Tibial artery (tissue), 4 donors: ENCODE measurements around the gene CBLC.
"Not testable (repeated sequence)": the region's sequence is repeated elsewhere in the genome, so short reads cannot be mapped to it uniquely, and the experiment has no call there.

ENCODE experiments used
- DNase-seq, 2 donors: peaks; one replicate each; pipeline ENCODE4 v3.0.0-alpha.2; 2019
- H3K27ac ChIP-seq, 2 donors: fragments of 200-600 bp; sonication (generic) in 1 of 2; 1 replicate in 1 of 2; 2 replicates in 1 of 2; pipeline ENCODE4 v1.5.1; 2018 to 2019; ENCODE audit warnings: mild to moderate bottlenecking in 1 of 2
- H3K27me3 ChIP-seq, 2 donors: fragments of 200-600 bp; sonication (generic) in 1 of 2; one replicate each; pipeline versions ENCODE4 v1.5.1 to v1.6.0; 2016 to 2019
- H3K36me3 ChIP-seq, 3 donors: fragments of 200-600 bp; sonication (generic) in 2 of 3; one replicate each; pipeline ENCODE4 v1.5.1; 2016 to 2019; ENCODE audit warnings: mild to moderate bottlenecking in 2 of 3
- H3K4me1 ChIP-seq, 4 donors: fragments of 200-600 bp; sonication (generic) in 2 of 4; 1 replicate in 3 of 4; 2 replicates in 1 of 4; pipeline ENCODE4 v1.5.1; 2016 to 2019
- H3K4me3 ChIP-seq, 2 donors: fragments of 200-600 bp; sonication (generic) in 1 of 2; 1 replicate in 1 of 2; 2 replicates in 1 of 2; pipeline ENCODE4 v1.5.1; 2018 to 2019; ENCODE audit warnings: mild to moderate bottlenecking in 2 of 2
- H3K9me3 ChIP-seq, 3 donors: fragments of 200-600 bp; sonication (generic) in 1 of 3; one replicate each; pipeline ENCODE4 v1.5.1; 2016 to 2019
- intact Hi-C: fragments of 100-400 bp; cut with DNase I; formaldehyde crosslinking; loops from one replicate; pipeline ENCODE4 v1.15.0; 2023; ENCODE audit warnings: low total_unique reads
- TF ChIP-seq, protein P1 (sequence below), 2 experiments: fragments of 200-600 bp in 1 of 2; fragments of 450-650 bp in 1 of 2; IDR thresholded peaks; one replicate each; pipeline ENCODE4 v1.5.1; 2017 to 2019; ENCODE audit warnings: antibody characterized with exemption in 2 of 2, mild to moderate bottlenecking in 1 of 2, moderate library complexity in 1 of 2

The CBLC gene

DNA sequence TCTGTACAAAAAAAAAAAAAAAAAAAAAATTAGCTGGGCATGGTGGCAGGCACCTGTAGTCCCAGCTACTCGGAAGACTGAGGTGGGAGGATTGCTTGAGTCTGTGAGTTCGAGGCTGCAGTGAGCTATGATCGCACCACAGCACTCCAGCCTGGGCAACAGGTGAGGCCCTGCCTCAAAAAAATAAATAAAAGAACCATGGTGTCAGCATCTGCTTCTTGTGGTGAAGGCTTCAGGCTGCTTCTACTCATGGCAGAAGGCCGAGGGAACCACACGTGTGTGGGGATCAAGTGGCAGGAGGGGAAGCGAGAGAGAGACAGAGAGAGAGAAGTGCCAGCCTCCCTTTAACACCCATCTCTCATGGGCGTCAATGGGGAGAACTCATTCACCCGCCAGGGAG is 15.7 kb upstream of the CBLC start:
- Histone ChIP-seq H3K4me1 (peaks cover 4 to 18% (median 10%) of the 10 kb centered on the region in 4 donors), H3K4me3 (no peak overlapping the region), H3K27ac (no peak overlapping the region), H3K27me3 (no peaks in the 10 kb centered on the region), H3K9me3 (no peaks in the 10 kb centered on the region), H3K36me3 (peaks cover 6 to 42% (median 23%) of the 10 kb centered on the region in 3 donors)
- intact Hi-C loops, result no loop called here
- no peak for DNase-seq
- TF ChIP-seq, protein P1, sequence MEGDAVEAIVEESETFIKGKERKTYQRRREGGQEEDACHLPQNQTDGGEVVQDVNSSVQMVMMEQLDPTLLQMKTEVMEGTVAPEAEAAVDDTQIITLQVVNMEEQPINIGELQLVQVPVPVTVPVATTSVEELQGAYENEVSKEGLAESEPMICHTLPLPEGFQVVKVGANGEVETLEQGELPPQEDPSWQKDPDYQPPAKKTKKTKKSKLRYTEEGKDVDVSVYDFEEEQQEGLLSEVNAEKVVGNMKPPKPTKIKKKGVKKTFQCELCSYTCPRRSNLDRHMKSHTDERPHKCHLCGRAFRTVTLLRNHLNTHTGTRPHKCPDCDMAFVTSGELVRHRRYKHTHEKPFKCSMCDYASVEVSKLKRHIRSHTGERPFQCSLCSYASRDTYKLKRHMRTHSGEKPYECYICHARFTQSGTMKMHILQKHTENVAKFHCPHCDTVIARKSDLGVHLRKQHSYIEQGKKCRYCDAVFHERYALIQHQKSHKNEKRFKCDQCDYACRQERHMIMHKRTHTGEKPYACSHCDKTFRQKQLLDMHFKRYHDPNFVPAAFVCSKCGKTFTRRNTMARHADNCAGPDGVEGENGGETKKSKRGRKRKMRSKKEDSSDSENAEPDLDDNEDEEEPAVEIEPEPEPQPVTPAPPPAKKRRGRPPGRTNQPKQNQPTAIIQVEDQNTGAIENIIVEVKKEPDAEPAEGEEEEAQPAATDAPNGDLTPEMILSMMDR (IDR thresholded peaks at IDR 0.05), result no peak

DNA sequence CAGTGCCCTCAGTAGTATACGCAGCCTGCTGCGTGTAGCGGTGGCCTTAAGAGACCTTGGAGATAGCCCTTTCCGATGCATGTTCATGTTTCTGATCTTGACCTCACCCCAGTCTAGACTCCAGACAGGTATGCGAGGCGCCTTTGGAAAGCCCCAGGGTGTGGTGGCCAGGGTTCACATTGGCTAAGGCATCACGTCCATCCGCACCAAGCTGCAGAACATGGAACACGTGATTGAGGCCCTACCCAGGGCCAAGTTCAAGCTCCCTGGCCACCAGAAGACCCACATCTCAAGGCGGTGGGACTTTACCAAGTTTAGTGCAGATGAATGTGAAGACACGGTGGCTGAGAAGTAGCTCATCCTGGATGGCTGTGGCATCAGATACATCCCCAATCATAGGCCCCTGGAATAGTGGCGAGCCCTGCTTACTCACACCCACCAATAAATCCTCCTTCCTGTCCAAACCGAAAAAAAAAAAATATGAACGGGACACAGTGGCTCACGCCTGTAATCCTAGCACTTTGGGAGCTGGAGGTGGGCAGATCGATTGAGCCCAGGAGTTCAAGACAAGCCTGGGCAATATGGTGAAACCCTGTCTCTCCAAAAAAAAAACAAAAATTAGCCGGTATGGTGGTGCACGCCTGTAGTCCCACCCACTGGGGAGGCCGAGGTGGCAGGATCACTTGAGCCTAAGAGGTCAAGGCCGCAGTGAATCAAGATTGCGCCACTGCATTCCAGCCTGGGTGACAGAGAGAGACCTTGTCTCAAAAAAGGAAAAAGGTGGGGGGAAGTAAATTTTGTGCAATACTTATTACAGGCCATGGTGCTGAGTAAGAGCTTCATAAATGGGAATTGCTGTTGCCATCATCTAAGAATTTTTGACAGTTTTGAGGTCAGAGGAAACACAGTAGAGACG is 12.4 kb upstream of the CBLC start:
- intact Hi-C loops, result no loop called here
- H3K4me1 ChIP-seq, result no peaks in the 10 kb centered on the region
- no peak overlapping the region for H3K4me3 ChIP-seq
- H3K9me3 ChIP-seq, result no peaks in the 10 kb centered on the region
- no peak overlapping the region for H3K27ac ChIP-seq
- H3K36me3 ChIP-seq, result peaks cover 0 to 10% (median 7%) of the 10 kb centered on the region in 3 donors
- TF ChIP-seq, protein P1 (IDR thresholded peaks at IDR 0.05), result no peak
- no peaks in the 10 kb centered on the region for H3K27me3 ChIP-seq
- no peak for DNase-seq

DNA sequence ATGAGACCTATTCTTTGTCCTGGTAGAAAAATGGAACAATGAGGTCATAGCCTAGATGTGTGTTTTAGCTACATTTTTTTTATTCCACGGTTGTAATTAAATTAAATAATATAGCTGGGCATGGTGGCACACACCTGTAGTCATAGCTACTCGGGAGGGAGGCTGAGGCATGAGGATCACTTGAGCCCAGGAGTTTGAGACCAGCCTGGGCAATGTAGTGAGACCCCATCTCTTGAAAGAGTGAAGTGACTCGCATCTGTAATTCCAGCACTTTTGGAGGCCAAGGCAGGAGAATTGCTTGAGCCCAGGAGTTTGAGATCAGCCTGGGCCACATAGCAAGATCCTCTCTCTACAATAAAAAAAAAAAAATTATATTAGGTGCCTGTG is 11.7 kb upstream of the CBLC start:
- DNase-seq, result no peak
- TF ChIP-seq, protein P1 (IDR thresholded peaks at IDR 0.05), result no peak

DNA sequence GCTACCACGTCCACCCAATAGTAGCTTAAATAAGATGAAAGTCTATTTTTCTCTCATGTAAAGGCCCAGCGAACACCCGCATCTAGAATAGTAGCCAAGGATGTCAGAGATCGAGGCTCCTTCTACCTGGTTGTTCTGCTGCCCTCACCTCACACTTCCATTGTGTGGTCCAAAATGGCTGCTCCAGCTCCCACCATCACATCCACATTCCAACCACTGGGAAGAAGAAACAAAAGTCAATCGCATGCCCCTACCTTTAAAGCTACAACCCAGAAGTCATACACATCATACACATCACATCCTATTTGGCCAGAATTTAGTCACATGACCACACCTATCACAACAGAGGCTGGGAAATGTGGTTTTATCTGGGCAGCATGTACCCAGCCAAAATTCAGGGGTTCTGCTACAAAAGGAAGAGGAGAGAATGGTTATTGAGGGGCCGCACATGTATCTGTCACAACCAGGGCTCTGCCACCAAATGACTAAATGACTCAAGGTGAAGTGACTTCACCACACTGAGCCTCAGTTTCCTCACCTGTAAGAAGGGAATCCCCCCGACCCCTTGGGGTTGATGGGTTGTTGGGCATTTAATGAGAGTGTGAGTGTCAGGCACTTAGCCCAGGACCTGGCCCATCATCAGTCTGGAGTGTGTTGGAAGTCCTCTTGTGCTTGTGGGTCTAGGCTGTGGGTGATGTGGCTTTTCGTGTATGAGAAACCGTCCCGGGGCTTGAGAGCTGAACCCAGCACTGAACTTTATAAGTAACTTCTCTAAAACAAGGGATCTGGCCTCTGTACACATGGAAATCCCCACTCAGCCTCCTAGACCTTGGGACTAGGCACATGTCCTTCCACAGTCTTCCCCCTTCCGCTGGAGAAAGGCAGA is 10.2 kb upstream of the CBLC start:
- Histone ChIP-seq H3K9me3 (no peaks in the 10 kb centered on the region), H3K27ac (no peak overlapping the region), H3K36me3 (no peaks in the 10 kb centered on the region), H3K27me3 (no peaks in the 10 kb centered on the region), H3K4me1 (peaks cover 0 to 3% (median 0%) of the 10 kb centered on the region in 4 donors), H3K4me3 (no peak overlapping the region)
- TF ChIP-seq, protein P1 (IDR thresholded peaks at IDR 0.05), result no peak
- no peak for DNase-seq
- intact Hi-C loops, result no loop called here

More for the DNA sequence above, 11.7 kb upstream of the CBLC start:
- H3K27ac ChIP-seq, result no peak overlapping the region
- peaks cover 0 to 3% (median 0%) of the 10 kb centered on the region in 4 donors for H3K4me1 ChIP-seq
- intact Hi-C loops, result no loop called here
- peaks cover 0 to 3% (median under 1%) of the 10 kb centered on the region in 3 donors for H3K36me3 ChIP-seq
- H3K4me3 ChIP-seq, result no peak overlapping the region
- H3K9me3 ChIP-seq, result no peaks in the 10 kb centered on the region
- no peaks in the 10 kb centered on the region for H3K27me3 ChIP-seq

DNA sequence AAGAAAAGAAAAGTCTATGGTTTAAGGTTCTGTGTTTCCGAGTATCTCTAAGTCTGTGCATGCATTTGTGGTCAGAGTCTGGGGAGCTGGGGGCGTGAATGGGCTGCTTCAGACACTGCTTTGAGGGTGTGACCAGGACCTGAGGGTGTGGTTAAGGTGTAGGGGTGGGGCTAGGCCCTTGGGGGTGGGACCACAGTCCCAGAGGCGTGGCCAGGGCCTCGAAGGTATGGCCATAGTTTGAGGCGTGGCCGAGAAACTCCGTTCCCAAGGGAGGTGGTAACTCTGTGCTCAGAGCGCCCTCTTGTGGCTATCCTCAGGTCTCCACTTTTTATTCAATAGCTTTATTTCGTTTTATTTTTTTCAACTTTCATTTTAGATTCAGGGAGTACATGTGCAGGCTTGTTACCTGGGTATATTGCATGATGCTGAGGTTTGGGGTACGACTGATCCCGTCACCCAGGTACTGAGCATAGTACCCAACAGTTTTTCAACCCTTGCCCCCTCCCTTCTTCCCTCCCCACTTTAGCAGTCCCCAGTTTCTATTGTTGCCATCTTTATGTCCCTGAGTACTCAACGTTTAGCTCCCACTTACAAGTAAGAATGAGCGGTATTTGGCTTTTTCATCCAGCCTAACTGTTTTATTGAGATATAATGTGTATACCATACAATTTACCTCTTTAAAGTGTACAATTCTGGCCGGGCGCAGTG is 7.0 kb upstream of the CBLC start:
- Histone ChIP-seq H3K27ac (no peak overlapping the region), H3K27me3 (peaks cover 0 to 12% of the 10 kb centered on the region in 2 donors), H3K9me3 (no peaks in the 10 kb centered on the region), H3K4me3 (no peak overlapping the region), H3K4me1 (peaks cover 0 to 3% (median 0%) of the 10 kb centered on the region in 4 donors), H3K36me3 (no peaks in the 10 kb centered on the region)
- intact Hi-C loops, result loop anchor here (1.0 kb wide), 1 partner anchor 45 kb away; no protein-coding TSS in a partner anchor
- peak; percentile 90 to 92 for DNase-seq
- TF ChIP-seq, protein P1 (IDR thresholded peaks at IDR 0.05), result peak; percentile 82 to 92

DNA sequence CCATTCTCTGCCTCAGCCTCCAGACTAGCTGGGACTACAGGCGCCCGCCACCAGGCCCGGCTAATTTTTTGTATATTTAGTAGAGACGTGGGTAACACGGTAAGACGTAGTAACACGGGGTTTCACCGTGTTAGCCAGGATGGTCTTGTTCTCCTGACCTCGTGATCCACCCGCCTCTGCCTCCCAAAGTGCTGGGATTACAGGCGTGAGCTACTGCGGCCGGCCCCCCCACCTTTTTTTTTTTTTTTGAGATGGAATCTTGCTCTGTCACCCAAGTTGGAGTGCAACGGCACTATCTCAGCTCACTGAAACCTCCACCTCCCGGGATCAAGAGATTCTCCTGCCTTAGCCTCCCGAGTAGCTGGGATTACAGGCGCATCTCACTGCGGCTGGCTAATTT is 5.5 kb upstream of the CBLC start:
- not testable (repeated sequence) for DNase-seq

More for the DNA sequence above, 5.5 kb upstream of the CBLC start:
- intact Hi-C loops, H3K4me3 ChIP-seq, H3K4me1 ChIP-seq, H3K9me3 ChIP-seq, H3K27ac ChIP-seq, H3K36me3 ChIP-seq: not testable (repeated sequence)
- H3K27me3 ChIP-seq, result peaks cover 0 to 26% of the 10 kb centered on the region in 2 donors
